Activated CD4-positive, alpha-beta T cell treated with anti-CD3 and anti-CD28 coated beads, Interleukin-2, Interleukin-6, amounts not matched to agents 100 ng/mL and 50 ng/mL, durations not matched to agents 16 hours and 8 hours (primary cell): ENCODE data around the gene OR4C3.
"Not testable (repeated sequence)": the region's sequence is repeated elsewhere in the genome, so short reads cannot be mapped to it uniquely, and the experiment has no call there.

Experiments used
- DNase-seq: peaks from one replicate; pipeline ENCODE4 v3.0.0-alpha.2; 2020

The OR4C3 gene

DNA sequence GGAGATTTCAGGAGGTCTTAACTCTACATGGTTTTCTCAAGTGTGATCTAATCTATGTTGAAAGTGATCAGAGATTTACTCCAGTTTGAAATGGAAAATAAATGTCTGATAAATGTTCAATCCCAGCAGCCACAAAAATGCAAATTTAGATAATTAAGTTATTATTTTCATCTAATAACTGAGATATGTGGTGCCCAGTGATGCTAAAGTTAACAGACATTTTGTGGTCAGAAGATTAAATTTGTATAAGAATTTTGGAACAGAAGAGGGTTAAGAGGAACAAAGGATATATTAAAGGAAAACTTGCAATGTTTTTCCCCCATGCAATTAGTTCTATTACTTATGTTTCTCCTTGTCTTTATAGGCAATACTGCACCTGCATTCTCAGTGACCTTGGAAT is at the start of gene OR4C3:
TSS of gene OR4C3 (plus strand) at position 301 of the 400 bp plus-strand sequence. CDS start 102 bp downstream, outside the sequence.
- DNase-seq: not testable (repeated sequence)

DNA sequence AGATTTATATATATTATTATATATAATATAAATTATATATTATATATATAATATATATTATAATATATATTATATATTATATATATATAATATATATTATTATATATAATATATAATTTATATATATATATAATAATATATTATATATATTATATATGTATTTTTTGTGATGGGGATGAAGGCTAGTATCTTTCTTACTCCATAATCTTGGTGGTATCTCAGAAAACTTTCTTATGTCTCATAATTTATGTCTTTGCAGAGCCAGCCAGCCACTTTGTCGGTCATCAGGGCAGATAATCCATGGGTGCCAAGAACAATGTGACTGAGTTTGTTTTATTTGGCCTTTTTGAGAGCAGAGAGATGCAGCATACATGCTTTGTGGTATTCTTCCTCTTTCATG is 18.8 kb upstream of the OR4C3 start, which contains the start of gene OR4S1:
TSS of gene OR4S1 (plus strand) at position 301 of the 400 bp plus-strand sequence. CDS start at position 301, 0 bp downstream.
- no peak for DNase-seq

DNA sequence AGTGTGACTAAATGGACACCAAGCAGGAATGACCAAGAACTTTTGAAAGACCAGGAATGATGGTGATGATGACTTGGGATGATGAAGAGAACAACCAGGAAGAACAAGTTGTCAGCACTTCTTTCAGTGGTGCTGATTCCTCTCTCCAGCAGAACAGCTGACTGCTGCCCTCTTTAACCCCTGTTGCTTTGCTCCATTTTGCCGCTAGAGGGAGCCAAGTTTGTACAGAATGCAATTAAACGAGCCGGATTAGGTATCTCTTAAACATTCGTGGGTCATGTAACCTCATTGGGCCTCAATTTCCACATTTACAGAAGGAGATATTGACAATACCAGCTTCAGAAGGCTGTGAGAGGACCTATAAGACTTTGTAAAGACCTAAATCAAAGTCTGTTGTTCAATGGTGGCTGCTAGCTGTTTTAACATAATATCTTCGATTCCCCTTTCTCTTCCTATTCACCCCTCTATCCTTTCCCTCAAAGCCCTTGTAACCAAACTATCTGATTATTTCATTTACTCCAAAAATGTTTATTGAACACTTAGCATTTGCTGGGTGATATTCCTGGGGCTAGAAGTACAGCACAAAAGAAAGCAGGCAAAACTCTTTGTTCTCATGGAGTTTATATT is 16.8 kb upstream of the OR4C3 start:
- peak; percentile 80 for DNase-seq

DNA sequence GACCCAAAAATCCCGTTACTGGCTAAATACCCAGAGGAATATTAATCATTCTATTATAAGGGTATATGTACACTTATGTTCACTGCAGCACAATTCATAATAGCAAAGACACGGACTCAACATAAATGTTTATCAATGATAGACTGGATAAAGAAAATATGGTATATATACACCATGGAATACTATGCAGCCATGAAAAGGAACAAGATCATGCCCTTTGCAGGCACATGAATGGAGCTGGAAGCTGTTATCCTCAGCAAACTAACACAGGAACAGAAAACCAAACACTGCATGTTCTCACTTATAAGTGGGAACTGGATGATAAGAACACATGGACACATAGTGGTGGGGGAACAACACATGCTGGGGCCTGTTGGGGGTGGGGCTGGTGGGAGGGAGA is 11.1 kb upstream of the OR4C3 start:
- DNase-seq: not testable (repeated sequence)

DNA sequence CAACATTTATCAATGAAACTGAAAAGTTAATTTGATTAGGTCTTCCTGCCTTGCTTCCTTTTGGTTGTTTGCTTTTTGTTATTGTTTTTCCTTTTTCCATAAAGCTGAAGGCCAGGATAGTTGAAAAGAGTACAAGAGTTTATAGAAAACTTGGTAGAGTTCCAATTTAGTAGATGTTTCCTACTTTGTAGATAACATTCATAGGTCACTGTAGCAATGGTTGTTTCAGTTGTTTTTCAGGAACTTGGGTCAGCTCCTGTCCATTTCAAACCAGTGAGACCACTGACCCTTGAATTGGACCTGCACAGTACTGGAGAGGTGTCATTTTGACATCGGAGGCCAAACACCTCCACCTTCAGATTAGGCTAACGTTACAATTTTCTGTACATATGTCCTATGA is 4.9 kb upstream of the OR4C3 start:
- not testable (repeated sequence) for DNase-seq

DNA sequence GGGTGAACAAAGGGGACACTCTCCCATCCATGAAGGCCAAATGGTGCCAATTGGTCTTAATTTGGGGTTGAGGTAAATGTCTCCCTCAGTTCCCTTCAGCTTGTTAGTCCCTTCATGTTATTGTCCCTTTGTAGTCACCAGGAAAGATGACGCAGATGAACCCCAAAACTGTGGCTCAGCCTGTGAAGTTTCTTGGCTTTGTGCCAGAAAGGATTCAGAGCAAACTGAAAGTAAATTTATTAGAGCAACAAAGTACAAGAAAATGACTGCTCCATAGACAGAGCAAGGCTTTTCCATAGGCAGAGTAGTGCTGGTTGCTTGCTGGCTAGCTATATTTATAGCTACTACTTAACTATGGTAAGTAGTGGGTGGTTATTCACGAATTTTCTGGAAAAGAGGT is 16.7 kb downstream of the OR4C3 start:
- DNase-seq: no peak

DNA sequence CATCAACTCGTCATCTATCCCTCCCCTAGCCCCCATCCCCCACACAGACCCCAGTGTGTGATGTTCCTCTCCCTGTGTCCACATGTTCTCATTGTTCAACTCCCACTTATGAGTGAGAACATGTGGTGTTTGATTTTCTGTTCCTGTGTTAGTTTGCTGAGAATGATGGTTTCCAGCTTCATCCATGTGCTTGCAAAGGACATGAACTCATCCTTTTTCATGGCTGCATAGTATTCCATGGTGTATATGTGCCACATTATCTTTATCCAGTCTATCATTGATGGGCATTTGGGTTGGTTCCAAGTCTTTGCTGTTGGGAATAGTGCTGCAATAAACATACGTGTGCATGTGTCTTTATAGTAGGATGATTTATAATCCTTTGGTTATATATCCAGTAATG is 17.8 kb downstream of the OR4C3 start:
- not testable (repeated sequence) for DNase-seq

DNA sequence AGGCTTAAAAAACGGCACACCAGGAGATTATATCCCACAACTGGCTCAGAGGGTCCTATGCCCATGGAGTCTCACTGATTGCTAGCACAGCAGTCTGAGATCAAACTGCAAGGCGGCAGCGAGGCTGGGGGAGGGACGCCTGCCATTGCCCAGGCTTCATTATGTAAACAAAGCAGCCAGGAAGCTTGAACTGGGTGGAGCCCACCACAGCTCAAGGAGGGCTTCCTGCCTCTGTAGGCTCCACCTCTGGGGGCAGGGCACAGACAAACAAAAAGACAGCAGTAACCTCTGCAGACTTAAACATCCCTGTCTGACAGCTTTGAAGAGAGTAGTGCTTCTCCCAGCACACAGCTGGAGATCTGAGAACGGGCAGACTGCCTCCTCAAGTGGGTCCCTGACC is 21.6 kb downstream of the OR4C3 start:
- not testable (repeated sequence) for DNase-seq

DNA sequence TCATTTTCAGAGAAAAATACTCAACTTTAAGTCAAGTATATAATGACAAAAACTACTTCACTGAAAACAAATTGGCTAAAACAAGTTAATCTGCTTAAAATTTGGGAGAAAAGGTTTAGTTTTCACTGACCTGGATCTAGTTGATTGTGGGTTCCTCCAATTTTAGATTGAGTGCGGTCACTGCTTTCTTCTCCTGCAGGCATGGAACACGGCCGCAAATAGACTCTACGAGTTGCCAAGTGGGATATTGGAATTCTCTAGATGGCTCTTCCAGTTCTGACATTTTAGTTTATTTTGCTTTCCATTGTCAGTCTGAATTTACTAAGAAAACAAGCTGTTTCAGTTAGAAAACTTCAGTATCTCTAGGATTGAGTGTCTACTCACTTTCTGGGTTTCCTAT is 29.3 kb downstream of the OR4C3 start:
- no peak for DNase-seq

DNA sequence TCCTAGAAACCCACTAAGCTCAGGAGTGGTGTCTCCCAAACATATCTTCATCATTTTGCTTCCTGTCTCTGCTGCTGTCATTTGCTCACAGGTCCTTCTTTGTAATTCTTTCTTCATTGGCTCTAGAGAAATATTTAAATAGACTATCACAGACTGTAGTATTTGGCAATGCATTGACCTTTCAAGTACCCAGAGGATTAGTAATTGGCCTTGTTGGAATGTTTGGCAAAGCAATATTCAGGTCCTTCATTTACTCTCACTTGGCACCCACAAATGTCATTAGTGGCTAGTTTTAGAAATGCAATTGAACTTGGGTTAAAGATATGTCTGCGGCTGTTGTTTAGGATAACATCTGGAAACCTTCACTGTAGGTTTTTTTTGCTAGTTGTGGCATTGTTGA is 30.0 kb downstream of the OR4C3 start:
- no peak for DNase-seq

DNA sequence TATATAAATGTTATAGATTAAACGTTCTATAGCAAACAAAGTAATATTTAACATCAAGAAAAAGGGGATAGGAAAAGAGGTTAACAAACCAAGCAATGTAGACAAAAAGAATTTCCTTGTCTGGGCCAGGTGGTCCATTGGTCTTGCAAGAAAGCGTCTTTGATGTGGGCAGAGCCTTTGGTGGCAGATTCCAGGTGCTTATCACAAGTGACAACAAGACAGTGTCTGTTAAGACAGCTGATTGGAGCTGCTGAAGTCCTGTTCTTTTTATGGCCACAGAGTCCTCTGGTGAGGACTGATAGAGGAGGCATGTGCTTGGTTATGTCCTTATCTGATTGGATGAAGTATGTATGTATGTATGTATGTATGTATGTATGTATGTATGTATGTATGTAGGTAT is 36.6 kb downstream of the OR4C3 start:
- not testable (repeated sequence) for DNase-seq

DNA sequence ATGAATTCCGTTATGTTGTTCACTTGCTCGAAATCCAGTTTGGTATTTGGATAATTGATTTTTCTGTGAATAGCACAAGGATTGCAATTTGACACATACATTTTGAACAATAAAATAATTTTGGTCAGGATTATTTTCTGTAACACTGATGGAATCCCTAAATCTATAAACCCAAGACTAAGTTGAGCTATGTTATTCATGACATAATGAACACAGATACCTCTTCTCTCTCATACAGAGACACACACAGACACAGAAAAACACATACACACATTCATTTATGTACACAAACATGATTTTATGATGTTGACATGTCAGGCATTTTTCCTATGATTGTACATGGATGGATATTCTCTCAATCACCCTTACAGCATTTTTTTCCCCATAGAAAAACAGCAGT is 41.6 kb downstream of the OR4C3 start, which contains the start of gene OR4C5:
TSS of gene OR4C5 (minus strand) at position 101 of the 400 bp plus-strand sequence. CDS start at position 101, 0 bp downstream.
- no peak for DNase-seq
